Endometrium (tissue), 2 donors: ENCODE results near the gene SERPINA9.
"Not testable (repeated sequence)": the region's sequence is repeated elsewhere in the genome, so short reads cannot be mapped to it uniquely, and the experiment has no call there.

Source experiments
- FAIRE-seq: peaks from 2 replicates; lab custom pipeline; 2012; peaks lifted over from hg19 to GRCh38; lab: Jason Lieb, UNC
- donor health status: control.
- donor health status: control.

Gene SERPINA9

GRCh38 chr14:94476023-94476422 is at the start of gene SERPINA9:
Gene SERPINA9 (minus strand): TSS chr14:94476197. CDS start chr14:94469840, 6,357 bp downstream.
- no peak for FAIRE-seq

DNA sequence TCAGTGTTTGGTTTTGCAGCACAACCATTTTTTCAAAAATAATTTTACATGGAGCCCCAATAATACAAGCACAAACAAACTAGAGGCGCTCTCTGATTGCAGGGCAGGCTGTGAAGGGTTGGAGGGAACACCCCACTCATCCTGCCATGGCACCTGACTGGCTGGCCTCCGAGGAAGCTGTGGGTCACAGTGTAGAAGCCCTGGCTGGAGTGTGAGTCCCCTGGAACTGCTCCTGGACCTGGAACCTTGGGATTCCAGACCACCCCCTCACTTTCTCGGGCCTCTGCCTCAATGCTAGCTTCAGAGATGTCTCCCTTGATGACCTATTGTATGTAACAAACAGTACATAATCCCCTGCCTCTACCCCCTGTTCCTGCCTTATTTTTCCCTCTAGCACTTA is 48.1 kb upstream of the SERPINA9 start:
- no peak for FAIRE-seq

DNA sequence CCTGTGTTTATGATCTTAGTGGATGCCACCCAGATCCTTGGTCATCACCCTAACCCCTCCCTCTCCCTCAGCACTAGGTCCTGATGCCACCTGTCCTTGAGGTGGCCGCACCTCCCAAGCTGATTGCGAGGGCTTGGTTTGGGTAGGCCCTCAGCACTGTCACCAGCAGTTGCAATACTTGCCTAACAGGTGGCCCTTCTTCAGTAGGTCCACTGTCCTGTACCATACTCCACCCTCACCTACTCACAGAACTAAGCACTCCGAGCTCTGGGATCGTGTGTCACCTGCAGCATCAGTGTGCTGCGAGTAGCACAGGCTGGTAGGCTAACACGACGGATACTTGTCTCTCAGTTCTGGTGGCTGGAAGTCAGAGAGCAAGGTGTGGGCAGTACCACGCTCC is 47.3 kb upstream of the SERPINA9 start:
- FAIRE-seq, result no peak

- no peak for FAIRE-seq
Observed at GRCh38 chr14:94522115-94522724, 46.2 kb upstream of the SERPINA9 start.

- no peak for FAIRE-seq
Observed at GRCh38 chr14:94521375-94522114, 45.5 kb upstream of the SERPINA9 start.

DNA sequence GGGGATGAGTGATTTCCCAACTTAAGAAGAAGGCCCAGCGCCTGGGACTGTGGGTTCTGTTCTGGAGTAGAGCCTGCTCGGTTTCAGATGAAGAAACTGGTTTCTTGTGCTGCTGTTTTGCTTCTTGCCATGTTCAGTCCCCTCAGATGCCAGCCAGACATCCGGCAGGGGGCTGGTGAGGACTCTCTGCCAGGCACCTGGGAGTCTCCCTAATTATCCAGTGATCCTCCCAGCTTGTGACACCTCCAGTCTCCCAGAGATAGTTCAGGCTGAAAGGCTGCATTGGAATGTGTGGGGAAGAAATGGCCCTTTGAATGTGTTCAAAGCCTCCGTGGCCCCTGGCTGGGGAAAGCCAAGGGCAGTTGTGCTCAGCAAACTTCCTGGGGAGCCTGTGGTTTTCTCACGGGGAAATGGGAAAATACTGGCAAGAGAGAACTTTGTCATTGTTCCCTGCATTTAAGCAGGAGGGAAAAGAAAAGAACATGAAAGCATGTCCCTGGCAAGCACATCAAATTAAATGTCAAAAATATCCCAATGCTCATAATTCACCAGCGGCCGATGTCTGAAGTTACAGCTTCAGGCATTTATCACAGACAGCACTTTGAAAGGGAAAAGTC is 41.8 kb upstream of the SERPINA9 start:
- FAIRE-seq, result no peak

GRCh38 chr14:94517248-94517640 is 41.2 kb upstream of the SERPINA9 start:
- FAIRE-seq, result no peak

DNA sequence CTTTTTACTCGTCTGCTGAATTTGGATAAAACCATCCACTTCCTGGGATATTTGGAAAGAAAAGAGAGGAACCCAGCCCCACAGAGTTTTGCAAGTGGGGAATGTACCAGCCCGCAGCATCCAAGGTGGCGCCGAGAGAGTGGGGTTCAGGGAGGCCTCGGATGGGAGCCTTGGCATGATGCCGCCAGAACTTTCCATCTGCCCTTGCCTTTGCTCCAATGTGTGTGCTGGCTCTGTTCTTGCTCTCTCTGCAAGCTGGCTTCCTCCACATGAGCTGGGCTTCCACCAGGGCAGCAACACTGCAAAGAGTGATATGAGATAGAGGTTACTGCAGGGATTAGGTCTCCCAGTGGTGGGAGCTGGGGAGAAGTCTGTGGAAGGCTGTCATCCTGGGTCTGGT is 39.9 kb upstream of the SERPINA9 start:
- no peak for FAIRE-seq

- no peak for FAIRE-seq
Observed at GRCh38 chr14:94515426-94515825, 39.4 kb upstream of the SERPINA9 start.

GRCh38 chr14:94514351-94514750 is 38.4 kb upstream of the SERPINA9 start:
- no peak for FAIRE-seq

GRCh38 chr14:94510481-94510880 is 34.5 kb upstream of the SERPINA9 start:
- not testable (repeated sequence) for FAIRE-seq

DNA sequence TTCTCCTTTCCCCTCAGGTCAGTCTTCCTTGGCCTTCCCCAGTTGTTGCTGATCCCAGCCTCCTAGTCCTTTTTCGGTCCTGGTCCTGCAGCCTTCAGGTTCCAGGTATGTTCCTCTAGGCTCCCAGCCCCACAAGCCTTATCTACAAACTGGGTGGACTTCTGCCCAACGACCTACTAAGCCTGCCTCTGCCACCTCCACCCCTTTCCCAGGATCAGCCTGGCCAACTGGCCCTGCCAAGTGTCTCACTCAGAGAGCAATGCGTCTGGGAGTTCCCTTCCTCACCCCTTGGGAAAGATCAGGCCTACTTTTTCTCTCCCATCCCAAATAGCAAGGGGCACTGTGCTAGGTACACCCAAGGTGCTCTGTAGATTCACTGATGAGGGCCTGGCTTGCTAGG is 33.4 kb upstream of the SERPINA9 start, which contains the start of gene SERPINA12:
Gene SERPINA12, minus strand, starts transcription at position 114 of the 400 bp plus-strand sequence. CDS start 11,072 bp downstream, outside the sequence.
- FAIRE-seq, result no peak

GRCh38 chr14:94505641-94506040 is 29.6 kb upstream of the SERPINA9 start:
- FAIRE-seq, result no peak

- no peak for FAIRE-seq
Observed at GRCh38 chr14:94505206-94505605, 29.2 kb upstream of the SERPINA9 start.

- FAIRE-seq, result no peak
Observed at GRCh38 chr14:94501588-94502516, 25.9 kb upstream of the SERPINA9 start.

DNA sequence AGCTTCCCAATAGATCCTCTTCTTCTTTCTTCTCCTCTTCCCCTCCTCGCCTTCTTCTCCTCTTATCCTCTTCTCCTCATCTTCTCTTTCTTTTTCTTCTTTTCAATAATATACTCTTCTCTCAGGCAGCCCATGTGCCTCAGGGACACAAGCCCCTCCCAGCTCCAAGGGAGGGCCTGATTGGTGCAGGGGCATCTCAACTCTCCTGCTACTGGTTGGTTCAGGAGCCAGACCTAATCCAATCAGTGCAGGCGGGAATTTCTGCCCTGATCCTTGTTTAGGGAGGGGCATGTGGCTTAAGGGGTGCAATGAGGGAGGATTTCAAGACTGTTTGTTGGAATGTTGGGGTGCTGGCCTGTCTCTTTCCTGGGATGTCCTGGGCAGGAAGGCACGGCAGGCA is 24.3 kb upstream of the SERPINA9 start:
- no peak for FAIRE-seq

- FAIRE-seq, result no peak
Observed at GRCh38 chr14:94499673-94500072, 23.7 kb upstream of the SERPINA9 start.

DNA sequence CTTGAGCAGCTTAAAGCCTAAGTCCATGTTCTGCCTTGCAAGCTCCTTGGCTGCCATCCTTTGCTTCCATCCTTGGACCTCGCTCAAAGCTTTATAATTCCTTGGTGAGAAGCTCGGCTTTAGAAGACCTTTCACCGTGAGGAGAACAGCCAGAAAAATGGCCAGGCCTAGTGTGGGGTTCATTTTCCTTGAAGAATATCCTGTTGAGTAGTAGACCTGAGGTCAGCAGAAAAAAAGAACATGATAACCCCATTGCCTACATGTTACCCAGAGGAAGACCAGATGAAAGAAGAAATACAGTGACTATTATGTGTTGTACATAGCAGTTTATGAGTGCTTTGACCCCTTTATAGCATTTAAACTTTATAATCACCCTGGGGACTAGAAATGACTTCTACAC is 22.2 kb upstream of the SERPINA9 start:
- no peak for FAIRE-seq

- no peak for FAIRE-seq
Observed at GRCh38 chr14:94494085-94494484, 18.1 kb upstream of the SERPINA9 start.

DNA sequence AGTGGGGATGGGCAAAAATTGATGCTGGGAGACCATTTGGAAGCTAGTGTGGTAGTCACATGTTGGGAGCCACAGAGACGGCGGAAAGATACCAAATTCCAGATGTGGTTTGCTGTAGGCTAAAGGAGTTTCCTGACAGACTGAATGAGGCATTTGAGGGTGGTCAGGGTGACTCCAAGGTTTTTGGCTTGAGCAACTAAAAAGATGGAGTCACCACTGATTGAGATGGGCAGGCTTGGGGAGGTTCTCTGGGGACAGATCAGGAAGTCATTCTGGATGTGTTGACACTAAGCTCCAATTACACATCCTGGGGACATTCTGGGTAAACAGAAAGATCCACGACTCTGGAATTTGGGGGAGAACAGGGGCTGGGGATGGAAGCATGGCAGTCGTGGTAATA is 15.5 kb upstream of the SERPINA9 start:
- no peak for FAIRE-seq

DNA sequence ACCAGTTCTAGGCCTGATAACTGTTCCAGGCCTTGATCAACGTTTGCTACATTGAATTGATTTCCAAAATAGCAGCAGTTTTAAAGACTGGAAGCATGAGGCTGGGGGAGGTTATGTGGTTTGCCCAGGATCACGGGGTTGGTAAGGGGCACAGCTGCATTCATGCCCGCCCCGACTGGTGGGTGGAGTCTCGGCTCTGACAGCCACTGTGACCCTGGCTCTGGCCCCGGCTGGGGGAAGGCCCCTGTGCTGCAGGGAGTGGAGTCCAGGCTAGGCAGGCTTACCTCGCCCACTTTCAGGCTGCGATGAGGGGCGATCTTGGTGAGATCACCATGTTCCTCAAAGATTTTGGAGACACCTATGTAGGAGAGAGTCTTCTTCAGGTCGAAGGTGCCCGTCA is 13.3 kb upstream of the SERPINA9 start:
- no peak for FAIRE-seq

DNA sequence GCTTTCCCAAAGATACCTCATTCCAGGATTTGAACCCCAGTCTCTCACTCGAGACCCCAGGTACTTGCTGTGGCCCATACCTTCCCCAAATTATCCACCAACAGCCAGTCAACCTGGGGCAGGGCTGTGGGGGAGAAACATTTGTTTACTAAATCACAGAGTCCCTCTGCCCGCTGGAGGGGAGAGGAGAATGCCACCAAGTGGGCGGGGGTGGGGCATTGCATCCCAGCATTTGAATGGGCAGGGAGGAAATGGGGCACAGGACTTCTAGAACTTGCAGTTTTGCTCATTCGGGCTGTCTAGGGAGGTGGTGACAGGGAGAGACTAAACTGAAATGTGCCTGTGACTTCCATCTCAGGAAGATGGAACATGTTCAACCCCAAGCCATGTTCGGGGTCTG is 10.9 kb upstream of the SERPINA9 start:
- no peak for FAIRE-seq
